AG10803 (cell line): ENCODE data around the gene ZFYVE28.

ENCODE experiments used
- DNase-seq: peaks from one replicate; pipeline ENCODE4 v3.0.0; 2010; ENCODE audit warnings: low read depth
- H3K4me3 ChIP-seq: 2 replicates; pipeline ENCODE4 v1.5.1; 2011; ENCODE audit warnings: mild to moderate bottlenecking, low read length, control low read depth
- TF ChIP-seq, protein P1 (sequence below): conservative IDR thresholded peaks from 2 replicates; pipeline ENCODE4 v1.5.1; 2011; ENCODE audit warnings: mild to moderate bottlenecking, low read length, control low read depth, inconsistent platforms

The ZFYVE28 gene

DNA sequence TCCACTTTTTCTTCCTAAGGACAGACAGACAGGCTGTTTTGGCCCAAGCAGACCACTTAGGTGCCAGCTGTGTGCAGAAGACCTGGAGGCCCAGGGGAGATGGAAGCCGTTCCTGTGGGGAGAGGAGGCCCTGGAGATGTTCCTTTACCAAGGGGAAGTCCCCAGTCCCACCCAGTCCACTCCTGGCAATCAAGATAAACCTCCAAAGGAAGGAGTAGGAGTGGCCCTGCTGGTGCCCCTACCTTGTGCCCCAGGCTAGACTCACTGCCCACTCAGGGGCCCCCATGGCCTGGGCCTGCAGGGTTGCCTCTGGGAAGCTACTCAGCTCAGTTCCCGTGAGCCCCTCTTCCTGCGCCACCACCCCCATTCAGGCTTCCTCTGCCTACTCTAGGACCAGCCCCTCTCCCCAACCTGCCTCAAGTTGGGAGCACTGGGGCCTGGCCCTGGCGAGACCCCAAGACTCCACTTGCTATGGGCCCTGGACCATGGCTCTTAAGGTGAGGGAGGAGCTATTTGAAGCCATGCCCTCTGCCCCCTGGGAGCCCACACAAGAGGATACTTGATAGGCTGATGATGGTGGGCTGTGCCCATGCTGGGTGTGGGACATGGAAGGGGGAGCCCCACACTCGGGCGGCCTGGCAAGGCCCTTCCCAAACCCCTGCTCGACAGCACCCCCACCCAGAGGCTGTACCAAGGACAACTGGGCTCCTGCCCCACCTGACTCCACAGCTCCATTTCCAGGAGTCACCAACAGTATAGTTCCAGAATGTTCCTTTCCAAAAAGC lies 25.7 kb upstream of the ZFYVE28 start:
- H3K4me3 ChIP-seq: no peak overlapping the region
- TF ChIP-seq, protein P1, sequence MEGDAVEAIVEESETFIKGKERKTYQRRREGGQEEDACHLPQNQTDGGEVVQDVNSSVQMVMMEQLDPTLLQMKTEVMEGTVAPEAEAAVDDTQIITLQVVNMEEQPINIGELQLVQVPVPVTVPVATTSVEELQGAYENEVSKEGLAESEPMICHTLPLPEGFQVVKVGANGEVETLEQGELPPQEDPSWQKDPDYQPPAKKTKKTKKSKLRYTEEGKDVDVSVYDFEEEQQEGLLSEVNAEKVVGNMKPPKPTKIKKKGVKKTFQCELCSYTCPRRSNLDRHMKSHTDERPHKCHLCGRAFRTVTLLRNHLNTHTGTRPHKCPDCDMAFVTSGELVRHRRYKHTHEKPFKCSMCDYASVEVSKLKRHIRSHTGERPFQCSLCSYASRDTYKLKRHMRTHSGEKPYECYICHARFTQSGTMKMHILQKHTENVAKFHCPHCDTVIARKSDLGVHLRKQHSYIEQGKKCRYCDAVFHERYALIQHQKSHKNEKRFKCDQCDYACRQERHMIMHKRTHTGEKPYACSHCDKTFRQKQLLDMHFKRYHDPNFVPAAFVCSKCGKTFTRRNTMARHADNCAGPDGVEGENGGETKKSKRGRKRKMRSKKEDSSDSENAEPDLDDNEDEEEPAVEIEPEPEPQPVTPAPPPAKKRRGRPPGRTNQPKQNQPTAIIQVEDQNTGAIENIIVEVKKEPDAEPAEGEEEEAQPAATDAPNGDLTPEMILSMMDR: no peak
- no peak for DNase-seq

DNA sequence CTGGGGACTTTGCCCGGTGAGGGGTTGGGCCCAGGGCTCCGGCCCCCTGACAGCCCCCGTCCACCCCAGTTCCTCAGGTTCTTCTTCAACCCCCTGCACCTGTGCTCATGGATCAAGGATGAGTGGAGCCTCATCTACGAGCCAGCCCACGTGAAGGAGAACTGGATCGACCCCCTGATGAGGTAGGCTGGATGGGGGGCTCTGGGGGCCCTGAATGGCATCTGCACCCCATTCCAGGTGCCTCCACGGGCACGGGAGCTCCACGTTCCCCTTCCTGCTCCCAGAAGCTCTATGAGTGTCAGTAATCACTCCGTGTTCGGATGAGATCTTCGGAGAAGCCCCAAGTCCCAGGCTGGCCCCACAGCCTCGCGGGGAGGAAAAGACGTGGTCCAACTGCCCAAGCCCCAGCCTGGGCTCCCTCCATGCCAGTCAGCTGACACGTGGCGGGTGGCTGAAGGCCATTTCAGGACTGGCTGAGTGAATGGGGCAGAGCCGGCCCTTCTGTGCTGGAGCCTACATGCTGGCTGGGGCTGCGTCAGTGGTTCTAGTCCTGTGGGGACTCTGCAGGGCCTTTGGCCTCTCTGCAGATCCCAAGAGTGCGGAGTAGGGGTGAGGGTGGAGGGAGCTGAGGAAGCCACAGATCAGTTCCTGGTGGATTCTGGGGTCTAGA lies 24.8 kb upstream of the ZFYVE28 start:
- no peak for DNase-seq
- TF ChIP-seq, protein P1: no peak
- H3K4me3 ChIP-seq: no peak overlapping the region

- no peak for DNase-seq
- TF ChIP-seq, protein P1: no peak
- H3K4me3 ChIP-seq: no peak overlapping the region
Observed at GRCh38 chr4:2442175-2442993, 23.9 kb upstream of the ZFYVE28 start.

DNA sequence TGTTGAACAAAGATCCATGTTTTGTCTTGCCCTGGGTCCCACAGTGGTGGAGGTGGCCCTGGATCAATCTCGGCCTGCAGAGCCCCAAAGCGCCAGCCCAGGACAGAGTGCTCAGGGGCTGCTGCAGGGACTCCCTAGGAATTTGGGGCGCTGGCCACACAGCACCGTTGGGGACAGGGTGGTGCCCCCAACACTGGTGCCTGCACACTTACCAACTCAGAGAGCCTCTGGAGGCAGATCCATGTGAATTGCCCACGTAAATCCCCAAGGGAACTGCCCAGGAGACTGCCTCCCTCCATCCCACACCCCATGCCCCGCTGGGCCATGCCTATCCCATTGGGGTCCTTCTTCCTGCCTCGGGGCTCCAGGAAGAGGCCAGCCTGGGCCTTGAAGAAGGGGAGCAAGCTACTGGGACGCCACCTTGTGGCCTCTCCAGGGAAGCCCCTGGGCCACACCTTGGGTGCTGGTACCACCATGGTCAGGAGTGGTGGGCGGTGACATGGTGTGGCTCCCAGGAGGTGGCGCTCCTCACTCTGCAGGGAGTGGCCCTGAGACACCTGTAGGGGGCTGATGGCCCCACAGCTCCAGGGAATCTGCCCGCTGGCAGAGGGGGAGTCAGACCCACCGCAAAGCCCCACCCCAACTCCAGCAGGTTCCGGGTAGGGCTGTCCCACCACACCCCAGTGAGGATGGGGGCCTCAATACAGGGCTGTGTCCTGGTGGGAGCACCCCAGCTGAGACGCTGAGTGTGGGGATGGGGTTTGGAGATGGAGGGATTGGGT lies 23.1 kb upstream of the ZFYVE28 start:
- H3K4me3 ChIP-seq: no peak overlapping the region

GRCh38 chr4:2438822-2439718 lies 20.6 kb upstream of the ZFYVE28 start:
- no peak overlapping the region for H3K4me3 ChIP-seq
- DNase-seq: no peak
- TF ChIP-seq, protein P1: no peak

More for the DNA sequence above, 23.1 kb upstream of the ZFYVE28 start:
- DNase-seq: peak; percentile 38
- TF ChIP-seq, protein P1: peak; percentile 60
